ENCODE data around the gene CERS2. TPM values are rescaled to one million over a fixed set of nuclear protein-coding genes. Genes with fewer than 3 reads are reported as not detected.
A peak's percentile ranks its signal among the peaks of the same experiment; 100 is the strongest.

CERS2 gene
- total RNA-seq, 1 donor from 2014 or later = 189 TPM

DNA sequence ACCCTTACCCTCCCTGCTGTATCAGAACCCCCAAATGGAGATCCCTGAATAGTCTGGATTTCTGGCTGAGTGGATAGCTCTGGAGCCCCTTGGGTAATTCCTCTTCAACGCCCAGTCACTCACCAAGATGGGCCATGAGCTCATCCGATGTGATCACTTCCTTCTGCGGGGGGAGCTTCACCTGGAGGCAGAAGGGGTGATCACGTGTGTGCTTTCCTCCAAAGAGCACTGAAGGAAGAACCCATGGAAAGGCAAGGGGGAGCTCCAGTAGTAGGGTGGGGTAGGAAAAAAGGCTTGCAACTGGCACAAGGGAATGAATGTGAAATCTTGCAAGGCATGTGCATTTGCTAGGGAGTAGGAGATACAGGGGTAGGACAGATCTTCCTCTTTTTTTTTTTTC lies 27.0 kb upstream of the CERS2 start:
- H3K9me3 ChIP-seq (ENCODE audit: insufficient read depth, low read depth, low read length) = no peaks in the 10 kb centered on the region
- peaks cover 12% of the 10 kb centered on the region for H3K36me3 Mint-ChIP-seq (ENCODE audit: low read depth, unreplicated experiment)
- H3K27me3 ChIP-seq (ENCODE audit: insufficient read depth, low read length) = no peaks in the 10 kb centered on the region
- H3K4me1 ChIP-seq (ENCODE audit: insufficient read depth, low read length) = peaks cover 45% of the 10 kb centered on the region
- no peak overlapping the region for H3K27ac ChIP-seq (ENCODE audit: low read depth, low read length)
- FAIRE-seq = no peak
- no peaks in the 10 kb centered on the region for H4K20me1 ChIP-seq (ENCODE audit: insufficient read depth, low read length)
- H2AFZ ChIP-seq (ENCODE audit: low read depth, low read length) = no peak overlapping the region
- peaks cover 3% of the 10 kb centered on the region for H3K79me2 ChIP-seq (ENCODE audit: insufficient read depth, low read length)
- no peak overlapping the region for H3K4me3 ChIP-seq (ENCODE audit: insufficient read depth, low read depth, low read length)
- no peak overlapping the region for H3K4me3 Mint-ChIP-seq (ENCODE audit: unreplicated experiment)
- DNase-seq (ENCODE audit: low read depth) = no peak
- TF ChIP-seq EZH2 (IDR thresholded peaks at IDR 0.05; ENCODE audit: insufficient read depth, low read length) = no peak
- TF ChIP-seq, protein P1, sequence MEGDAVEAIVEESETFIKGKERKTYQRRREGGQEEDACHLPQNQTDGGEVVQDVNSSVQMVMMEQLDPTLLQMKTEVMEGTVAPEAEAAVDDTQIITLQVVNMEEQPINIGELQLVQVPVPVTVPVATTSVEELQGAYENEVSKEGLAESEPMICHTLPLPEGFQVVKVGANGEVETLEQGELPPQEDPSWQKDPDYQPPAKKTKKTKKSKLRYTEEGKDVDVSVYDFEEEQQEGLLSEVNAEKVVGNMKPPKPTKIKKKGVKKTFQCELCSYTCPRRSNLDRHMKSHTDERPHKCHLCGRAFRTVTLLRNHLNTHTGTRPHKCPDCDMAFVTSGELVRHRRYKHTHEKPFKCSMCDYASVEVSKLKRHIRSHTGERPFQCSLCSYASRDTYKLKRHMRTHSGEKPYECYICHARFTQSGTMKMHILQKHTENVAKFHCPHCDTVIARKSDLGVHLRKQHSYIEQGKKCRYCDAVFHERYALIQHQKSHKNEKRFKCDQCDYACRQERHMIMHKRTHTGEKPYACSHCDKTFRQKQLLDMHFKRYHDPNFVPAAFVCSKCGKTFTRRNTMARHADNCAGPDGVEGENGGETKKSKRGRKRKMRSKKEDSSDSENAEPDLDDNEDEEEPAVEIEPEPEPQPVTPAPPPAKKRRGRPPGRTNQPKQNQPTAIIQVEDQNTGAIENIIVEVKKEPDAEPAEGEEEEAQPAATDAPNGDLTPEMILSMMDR (IDR thresholded peaks at IDR 0.05; ENCODE audit: insufficient read depth, low read depth, low read length) = no peak
- no peaks in the 10 kb centered on the region for H3K36me3 ChIP-seq (ENCODE audit: insufficient read depth, low read length)
- no peak overlapping the region for H3K27ac Mint-ChIP-seq (ENCODE audit: unreplicated experiment)
- no peaks in the 10 kb centered on the region for H3K27me3 Mint-ChIP-seq (ENCODE audit: low read depth, unreplicated experiment)
- H3K9ac ChIP-seq (ENCODE audit: low read length) = no peak overlapping the region
- H3K4me1 Mint-ChIP-seq (ENCODE audit: low read depth, unreplicated experiment) = peaks cover 46% of the 10 kb centered on the region
- H3K4me2 ChIP-seq (ENCODE audit: low read length) = no peak overlapping the region
- peaks cover 2% of the 10 kb centered on the region for H3K9me3 Mint-ChIP-seq (ENCODE audit: unreplicated experiment)

DNA sequence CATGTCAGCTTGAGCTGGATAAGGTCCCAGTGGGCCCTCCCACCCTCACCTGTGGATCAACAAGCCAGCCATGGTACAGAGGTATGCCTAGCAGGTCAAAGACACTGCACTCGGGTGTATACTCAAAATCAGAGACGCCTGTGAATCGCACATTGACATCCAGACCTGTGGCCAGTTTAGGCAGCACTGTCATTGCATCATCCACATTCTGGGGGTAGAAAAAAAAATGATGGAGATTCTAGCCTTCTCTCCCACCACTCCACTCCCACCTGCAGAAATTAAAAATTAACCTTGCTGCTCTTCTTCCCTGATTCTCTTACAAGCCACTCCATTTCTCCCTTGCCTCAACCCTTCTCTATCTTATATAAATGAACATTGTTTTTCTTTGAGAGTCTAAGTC lies 25.8 kb upstream of the CERS2 start:
- peaks cover 40% of the 10 kb centered on the region for H3K4me1 Mint-ChIP-seq (ENCODE audit: low read depth, unreplicated experiment)
- peaks cover 1% of the 10 kb centered on the region for H3K79me2 ChIP-seq (ENCODE audit: insufficient read depth, low read length)
- no peaks in the 10 kb centered on the region for H3K36me3 ChIP-seq (ENCODE audit: insufficient read depth, low read length)
- TF ChIP-seq, protein P1 (IDR thresholded peaks at IDR 0.05; ENCODE audit: insufficient read depth, low read depth, low read length) = no peak
- no peak for TF ChIP-seq EZH2 (IDR thresholded peaks at IDR 0.05; ENCODE audit: insufficient read depth, low read length)
- DNase-seq (ENCODE audit: low read depth) = no peak
- H3K4me3 ChIP-seq (ENCODE audit: insufficient read depth, low read depth, low read length) = no peak overlapping the region
- no peak for FAIRE-seq
- peaks cover 33% of the 10 kb centered on the region for H3K4me1 ChIP-seq (ENCODE audit: insufficient read depth, low read length)
- peaks cover 12% of the 10 kb centered on the region for H3K36me3 Mint-ChIP-seq (ENCODE audit: low read depth, unreplicated experiment)
- H4K20me1 ChIP-seq (ENCODE audit: insufficient read depth, low read length) = no peaks in the 10 kb centered on the region
- H2AFZ ChIP-seq (ENCODE audit: low read depth, low read length) = no peak overlapping the region
- H3K27me3 Mint-ChIP-seq (ENCODE audit: low read depth, unreplicated experiment) = no peaks in the 10 kb centered on the region
- H3K27ac ChIP-seq (ENCODE audit: low read depth, low read length) = no peak overlapping the region
- no peak overlapping the region for H3K4me2 ChIP-seq (ENCODE audit: low read length)
- peak overlapping the region; percentile 52 for H3K4me3 Mint-ChIP-seq (ENCODE audit: unreplicated experiment)
- peaks cover 2% of the 10 kb centered on the region for H3K9me3 Mint-ChIP-seq (ENCODE audit: unreplicated experiment)
- H3K9me3 ChIP-seq (ENCODE audit: insufficient read depth, low read depth, low read length) = no peaks in the 10 kb centered on the region
- H3K27ac Mint-ChIP-seq (ENCODE audit: unreplicated experiment) = peak overlapping the region; percentile 92
- H3K9ac ChIP-seq (ENCODE audit: low read length) = no peak overlapping the region
- no peaks in the 10 kb centered on the region for H3K27me3 ChIP-seq (ENCODE audit: insufficient read depth, low read length)

DNA sequence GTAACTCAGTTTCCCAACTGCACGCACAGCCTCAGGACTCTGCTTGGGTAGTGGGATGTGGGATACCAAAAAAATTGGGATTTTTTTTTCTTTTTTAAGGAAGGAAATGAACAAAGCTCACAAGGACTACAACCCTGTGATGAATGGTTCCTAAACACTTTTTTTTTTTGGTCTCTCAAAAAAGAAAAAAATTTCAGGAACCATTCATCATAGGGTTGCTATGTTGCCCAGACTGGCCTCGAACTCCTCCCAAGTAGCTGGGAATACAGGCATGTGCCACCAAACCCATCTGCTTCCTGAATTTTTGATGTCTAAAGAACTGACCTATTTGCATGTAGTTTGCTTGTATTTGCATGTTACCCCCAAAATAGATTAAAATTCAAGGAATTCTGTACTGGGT lies 25.3 kb upstream of the CERS2 start:
- Histone ChIP-seq H3K27ac (ENCODE audit: low read depth, low read length) (no peak overlapping the region), H3K4me1 (ENCODE audit: insufficient read depth, low read length) (peaks cover 31% of the 10 kb centered on the region), H3K36me3 (ENCODE audit: insufficient read depth, low read length) (no peaks in the 10 kb centered on the region), H3K79me2 (ENCODE audit: insufficient read depth, low read length) (no peaks in the 10 kb centered on the region), H3K4me2 (ENCODE audit: low read length) (peak overlapping the region; percentile 77), H3K9me3 (ENCODE audit: insufficient read depth, low read depth, low read length) (no peaks in the 10 kb centered on the region), H3K27me3 (ENCODE audit: insufficient read depth, low read length) (no peaks in the 10 kb centered on the region), H3K9ac (ENCODE audit: low read length) (peak overlapping the region; percentile 71), H2AFZ (ENCODE audit: low read depth, low read length) (no peak overlapping the region), H4K20me1 (ENCODE audit: insufficient read depth, low read length) (no peaks in the 10 kb centered on the region), H3K4me3 (ENCODE audit: insufficient read depth, low read depth, low read length) (no peak overlapping the region)
- Mint-ChIP-seq H3K27ac (ENCODE audit: unreplicated experiment) (peak overlapping the region; percentile 92), H3K4me3 (ENCODE audit: unreplicated experiment) (peak overlapping the region; percentile 52), H3K9me3 (ENCODE audit: unreplicated experiment) (peaks cover 2% of the 10 kb centered on the region), H3K4me1 (ENCODE audit: low read depth, unreplicated experiment) (peaks cover 39% of the 10 kb centered on the region), H3K36me3 (ENCODE audit: low read depth, unreplicated experiment) (peaks cover 11% of the 10 kb centered on the region), H3K27me3 (ENCODE audit: low read depth, unreplicated experiment) (no peaks in the 10 kb centered on the region)
- no peak for TF ChIP-seq EZH2 (IDR thresholded peaks at IDR 0.05; ENCODE audit: insufficient read depth, low read length)
- TF ChIP-seq, protein P1 (IDR thresholded peaks at IDR 0.05; ENCODE audit: insufficient read depth, low read depth, low read length) = no peak
- FAIRE-seq (no peak), DNase-seq (ENCODE audit: low read depth) (no peak)

All from astrocyte (in vitro differentiated cells and primary cell).